Dermis blood vessel endothelial cell (primary cell): ENCODE results near the gene SRSF3. TPM values are rescaled to one million over a fixed set of nuclear protein-coding genes. Genes with fewer than 3 reads are reported as not detected.
A peak's percentile ranks its signal among the peaks of the same experiment; 100 is the strongest.
"Not testable (repeated sequence)": the region's sequence is repeated elsewhere in the genome, so short reads cannot be mapped to it uniquely, and the experiment has no call there.

ENCODE experiments used
- DNase-seq: peaks from one replicate; pipeline ENCODE4 v3.0.0; 2010
- total RNA-seq: library from RNA; depleted of rRNA; stranded (reverse); fragments of >200 nt; gene quantifications from 2 replicates; pipeline ENCODE4 v1.2.3, GENCODE V29; 2014

Gene SRSF3
- total RNA-seq, 1 donor from 2014 or later, result 224 TPM

DNA sequence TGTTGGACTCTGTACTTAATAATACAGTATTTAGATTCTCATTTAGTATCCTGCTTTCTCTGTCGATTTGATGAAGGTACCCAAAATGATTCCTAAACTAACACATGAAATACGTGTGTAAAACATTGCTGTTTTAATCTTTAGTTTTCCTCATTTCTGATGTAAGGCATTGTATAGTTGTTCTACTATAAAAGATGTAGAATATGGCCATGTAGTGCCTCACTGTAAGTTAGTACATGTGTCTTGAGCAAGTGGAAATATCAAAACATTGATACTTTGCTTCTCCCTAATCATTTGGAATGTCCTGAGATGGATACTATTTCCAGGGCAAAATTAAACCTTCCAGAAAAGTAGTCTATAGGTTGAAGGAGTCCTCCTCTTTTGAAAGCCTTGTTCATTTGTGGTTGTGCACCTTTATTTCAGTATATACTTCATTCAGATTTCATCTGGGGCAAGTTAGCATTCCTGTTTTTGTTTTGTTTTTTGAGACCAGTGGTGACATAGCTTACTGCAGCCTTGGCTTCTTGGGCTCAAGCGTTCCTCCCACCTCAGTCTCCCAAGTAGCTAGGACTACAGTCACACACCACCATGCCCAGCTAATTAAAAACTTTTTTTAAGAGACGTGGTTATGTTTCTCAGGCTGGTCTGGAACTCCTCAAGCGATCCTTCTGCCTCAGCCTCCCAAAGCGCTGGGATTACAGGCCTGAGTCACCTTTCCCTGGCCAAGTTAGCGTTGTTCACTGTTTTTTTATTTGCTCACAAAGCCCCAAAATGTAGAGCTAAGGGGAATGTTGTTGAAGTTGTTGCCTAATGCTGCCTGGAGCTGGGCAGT lies 11.6 kb downstream of the SRSF3 start:
- no peak for DNase-seq

DNA sequence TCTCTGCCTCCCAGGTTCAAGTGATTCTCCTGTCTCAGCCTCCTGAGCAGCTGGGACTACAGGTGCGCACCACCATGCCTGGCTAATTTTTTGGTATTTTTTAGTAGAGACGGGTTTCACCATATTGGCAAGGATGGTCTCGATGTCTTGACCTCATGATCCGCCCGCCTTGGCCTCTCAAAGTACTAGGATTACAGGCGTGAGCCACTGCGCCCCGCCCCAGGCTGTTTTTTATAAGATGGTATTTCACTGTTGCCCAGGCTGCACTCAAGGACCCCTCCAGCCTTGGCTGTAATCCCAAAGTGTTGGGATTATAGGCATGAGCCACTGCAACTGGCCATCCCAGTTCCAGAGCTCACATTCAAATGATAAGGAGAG lies 13.1 kb downstream of the SRSF3 start:
- DNase-seq, result not testable (repeated sequence)

DNA sequence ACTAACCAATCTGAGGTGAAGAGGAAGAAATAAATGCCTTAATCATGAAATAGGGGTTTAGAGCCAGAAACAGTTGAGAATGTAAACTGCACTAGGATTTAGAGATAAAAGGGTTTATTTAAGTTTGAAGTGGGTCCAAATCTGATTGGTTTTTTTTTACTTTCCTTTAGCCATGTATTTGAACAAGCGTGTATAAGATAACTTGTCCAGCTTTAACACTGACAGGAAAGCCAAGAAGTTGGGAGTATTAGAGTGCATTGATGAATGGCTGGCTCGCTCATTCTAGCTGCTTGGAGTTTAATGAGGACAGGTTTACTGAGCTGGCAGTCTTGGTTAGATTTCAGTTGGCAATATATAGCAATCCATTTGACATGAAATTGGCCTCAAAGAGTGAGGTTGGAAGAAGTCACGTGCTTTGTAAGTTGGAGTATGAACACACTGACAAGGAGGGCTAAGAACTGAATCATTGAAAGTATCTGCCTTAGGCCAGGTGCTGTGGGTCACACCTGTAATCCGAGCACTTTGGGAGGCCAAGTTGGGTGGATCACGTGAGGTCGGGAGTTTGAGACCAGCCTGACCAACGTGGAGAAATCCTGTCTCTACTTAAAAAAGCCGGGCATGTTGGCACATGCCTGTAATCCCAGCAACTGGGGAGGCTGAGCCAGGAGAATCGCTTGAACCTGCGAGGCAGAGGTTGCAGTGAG lies 13.7 kb downstream of the SRSF3 start:
- no peak for DNase-seq

DNA sequence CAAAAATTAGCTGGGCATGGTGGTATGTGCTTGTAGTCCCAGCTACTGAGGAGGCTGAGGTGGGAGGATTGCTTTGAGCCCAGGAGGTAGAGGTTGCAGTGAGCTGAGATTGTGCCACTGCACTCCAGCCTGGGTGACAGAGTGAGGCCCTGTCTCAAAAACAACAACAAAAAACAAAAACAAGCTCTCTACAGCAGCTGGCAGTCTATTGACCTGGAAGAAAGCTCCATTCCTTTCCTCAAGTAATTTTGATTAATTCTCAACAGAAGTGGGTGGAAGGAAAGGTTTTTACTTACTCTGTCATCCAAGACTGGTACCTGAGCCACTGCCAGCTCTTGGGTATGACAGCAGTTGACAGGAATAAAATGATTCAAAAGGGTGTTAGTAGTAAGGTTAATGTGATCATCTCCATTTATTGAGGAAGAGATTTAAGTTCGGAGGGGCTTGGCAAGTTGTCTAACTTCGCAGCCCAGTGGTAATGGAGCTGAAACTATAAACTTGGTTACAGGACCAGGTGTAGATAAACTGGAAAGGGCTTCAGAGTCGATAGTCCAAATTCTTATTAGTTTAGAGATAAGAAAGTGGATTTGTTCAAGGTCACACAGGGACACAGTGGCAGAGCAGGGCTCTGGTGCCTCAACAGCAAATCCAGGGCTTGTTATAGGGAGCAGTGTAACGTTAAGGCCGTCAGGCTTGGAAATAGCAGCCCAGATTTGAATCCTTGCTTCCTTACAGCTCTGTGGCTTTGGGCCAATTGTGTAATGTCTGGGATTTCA lies 14.8 kb downstream of the SRSF3 start:
- DNase-seq, result no peak

DNA sequence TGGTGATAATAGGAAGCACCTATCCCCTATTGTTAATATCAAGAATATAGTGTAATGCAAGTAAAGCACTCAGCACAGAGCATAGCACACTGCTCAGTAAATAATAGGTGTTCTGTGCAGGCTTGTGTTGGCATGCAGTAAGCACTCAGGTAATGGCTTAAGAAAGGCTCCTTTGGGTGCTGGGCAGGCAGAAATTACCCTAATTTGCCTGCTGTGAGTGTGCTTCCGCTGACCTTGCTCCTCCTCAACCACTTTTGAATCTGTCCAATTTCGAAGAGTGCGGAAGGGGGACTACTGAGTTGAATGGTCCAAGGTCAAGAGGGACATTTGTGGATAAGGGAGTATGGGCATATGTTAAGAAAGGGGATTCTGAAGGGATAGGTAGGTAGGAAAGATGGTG lies 15.4 kb downstream of the SRSF3 start:
- DNase-seq, result no peak

DNA sequence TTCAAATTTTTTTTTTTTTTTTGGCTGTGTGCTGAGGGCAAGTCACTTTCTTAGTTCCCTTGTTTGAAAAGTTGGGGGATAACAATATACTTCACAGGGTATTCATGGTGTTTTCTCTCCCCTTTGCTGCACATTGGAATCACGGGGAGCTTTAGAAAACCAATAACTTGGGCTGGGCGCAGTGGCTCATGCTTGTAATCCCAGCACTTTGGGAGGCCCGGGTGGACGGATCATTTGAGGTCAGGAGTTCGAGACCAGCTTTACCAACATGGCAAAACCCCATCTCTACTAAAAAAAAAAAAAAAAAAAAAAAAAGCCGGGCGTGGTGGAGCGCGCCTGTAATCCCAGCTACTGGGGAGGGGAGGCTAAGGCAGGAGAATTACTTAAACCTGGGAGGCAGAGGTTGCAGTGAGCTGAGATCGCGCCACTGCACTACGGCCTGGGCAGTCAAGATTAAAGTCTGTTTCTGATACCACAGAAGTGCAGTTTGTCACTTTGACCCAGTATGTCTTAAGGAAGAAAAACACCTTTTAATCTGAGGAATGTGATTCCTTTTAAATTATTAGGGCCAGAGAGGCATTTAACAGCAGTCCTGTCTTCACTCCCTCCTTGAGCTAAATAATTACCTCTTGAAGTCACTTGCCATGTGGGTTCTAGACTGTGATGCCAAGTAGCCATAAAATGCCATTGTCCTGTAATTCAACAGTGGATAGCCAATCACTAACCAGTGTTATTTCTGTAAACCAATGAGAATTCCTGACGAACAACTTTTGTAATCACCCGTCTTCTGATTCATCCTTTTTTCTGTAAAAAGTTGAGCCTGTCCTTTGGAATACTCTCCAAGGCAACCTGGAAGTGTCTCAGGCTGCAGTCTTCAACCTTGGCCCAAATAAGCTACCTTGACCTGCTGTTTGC lies 16.1 kb downstream of the SRSF3 start:
- no peak for DNase-seq

DNA sequence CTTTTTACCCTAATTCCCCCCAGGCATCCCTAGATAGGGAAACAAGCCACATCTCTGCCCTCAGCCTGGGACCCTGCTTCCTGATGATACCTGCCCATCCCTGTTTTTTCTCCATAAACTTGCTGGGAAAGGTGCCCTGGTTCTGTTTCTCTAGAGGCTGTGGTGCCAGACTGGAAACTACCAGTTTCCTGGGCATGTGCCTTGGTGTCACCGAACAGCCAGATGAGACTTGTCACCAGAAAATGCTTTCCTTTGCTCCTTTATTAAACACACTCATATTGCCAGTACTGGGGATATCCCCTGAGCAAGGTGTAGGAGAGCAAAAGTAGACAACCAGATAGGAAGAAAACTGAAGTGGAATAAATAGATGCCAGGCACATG lies 16.8 kb downstream of the SRSF3 start:
- DNase-seq, result no peak

DNA sequence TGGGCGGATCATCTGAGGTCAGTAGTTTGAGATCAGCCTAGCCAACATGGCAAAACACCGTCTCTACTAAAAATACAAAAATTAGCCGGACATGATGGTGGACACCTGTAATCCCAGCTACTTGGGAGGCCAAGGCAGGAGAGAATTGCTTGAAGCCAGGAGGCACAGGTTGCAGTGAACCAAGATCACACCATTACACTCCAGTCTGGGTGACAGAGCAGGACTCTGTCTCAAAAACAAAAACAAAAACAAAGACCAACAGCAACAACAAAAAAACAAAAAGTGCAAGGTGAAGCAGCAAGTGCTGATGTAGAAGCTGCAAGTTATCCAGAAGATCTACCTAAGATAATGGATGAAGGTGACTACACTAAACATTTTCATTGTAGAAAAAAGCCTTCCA lies 17.5 kb downstream of the SRSF3 start:
- not testable (repeated sequence) for DNase-seq

DNA sequence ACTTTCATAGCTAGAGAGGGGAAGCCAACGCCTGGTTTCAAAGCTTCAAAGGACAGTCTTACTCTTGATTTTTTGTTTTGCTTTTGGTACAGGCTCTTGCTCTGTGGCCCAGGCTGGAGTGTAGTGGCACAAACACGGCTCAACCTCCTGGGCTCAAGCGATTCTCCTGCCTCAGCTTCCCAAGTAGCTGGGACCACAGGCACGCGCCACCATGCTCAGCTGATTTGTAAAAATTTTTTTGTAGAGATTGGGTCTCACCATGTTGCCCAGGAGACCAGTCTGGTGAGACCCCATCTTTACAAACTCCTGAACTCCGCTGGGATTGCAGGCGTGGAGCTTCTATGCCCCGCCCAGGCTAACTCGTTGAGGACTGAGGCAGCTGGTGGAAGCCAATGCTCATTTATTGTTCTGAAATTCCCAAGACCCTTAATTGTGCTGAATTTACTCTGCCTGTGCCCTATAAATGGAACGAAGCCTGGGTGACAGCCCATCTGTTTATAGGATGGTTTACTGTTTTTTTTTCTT lies 18.0 kb downstream of the SRSF3 start:
- DNase-seq, result no peak

DNA sequence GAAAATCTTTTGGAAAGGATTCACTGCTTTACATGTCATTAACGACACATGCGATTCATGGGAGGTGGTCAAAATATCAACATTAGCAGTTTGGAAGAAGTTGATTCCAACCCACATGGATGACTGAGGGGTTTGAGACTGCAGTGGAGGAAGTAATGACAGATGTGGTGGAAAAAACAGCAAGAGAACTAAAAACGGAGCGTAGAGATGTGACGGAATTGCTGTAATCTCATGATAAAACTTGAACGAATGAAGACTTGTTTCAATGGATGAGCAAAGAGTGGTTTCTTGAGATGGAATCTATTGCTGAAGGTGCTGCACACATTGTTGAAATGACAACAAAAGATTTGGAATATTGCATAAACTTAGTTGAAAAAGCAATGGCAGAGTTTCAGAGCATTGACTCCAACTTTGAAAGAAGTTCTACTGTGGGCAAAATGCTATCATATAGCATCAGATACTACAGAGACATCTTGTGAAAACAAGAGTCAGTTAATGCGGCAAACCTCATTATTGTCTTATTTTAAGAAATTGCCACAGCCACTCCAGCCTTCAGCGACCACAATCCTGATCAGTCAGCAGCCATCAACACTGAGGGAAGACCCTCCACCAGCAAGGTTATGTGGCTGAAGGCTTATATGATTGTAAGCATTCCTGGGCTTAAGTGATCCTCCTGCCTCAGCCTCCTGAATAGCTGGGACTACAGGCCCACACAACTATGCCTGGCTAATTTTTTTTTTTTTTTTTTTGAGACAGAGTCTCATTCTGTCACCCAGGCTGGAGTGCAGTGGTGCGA lies 19.2 kb downstream of the SRSF3 start:
- DNase-seq, result no peak

DNA sequence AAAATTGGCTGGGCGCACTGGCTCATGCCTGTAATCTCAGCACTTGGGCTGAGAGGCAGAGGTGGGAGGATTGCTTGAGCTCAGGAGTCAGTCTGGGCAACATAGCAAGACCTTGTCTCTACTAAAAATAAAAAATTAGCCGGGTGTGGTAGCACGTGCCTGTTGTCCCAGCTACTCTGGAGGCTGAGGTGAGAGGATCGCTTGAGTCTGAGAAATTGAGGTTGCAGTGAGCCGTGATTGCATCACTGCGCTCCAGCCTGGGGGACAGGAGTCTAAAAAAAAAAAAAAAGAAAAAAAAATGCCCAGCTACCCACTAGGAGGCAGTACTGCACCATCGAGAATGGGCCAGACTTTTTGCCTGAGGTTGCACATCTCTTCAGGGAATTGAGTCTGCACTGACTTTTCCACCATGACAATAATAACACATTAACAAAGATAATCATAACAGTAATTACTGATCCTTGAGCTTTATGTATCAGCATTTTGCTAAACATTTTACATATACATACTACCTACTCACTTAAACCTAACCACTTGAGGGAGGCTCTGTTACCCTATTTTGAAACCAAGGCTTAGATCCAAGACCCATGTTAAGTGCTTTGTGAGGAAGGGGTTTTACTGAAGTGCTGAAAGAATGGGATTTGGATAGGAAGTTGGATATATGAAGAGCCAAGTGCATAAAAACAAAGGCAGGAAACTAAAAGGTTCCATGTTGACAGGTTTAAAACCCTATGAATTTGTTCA lies 21.0 kb downstream of the SRSF3 start:
- DNase-seq, result peak; percentile 80

DNA sequence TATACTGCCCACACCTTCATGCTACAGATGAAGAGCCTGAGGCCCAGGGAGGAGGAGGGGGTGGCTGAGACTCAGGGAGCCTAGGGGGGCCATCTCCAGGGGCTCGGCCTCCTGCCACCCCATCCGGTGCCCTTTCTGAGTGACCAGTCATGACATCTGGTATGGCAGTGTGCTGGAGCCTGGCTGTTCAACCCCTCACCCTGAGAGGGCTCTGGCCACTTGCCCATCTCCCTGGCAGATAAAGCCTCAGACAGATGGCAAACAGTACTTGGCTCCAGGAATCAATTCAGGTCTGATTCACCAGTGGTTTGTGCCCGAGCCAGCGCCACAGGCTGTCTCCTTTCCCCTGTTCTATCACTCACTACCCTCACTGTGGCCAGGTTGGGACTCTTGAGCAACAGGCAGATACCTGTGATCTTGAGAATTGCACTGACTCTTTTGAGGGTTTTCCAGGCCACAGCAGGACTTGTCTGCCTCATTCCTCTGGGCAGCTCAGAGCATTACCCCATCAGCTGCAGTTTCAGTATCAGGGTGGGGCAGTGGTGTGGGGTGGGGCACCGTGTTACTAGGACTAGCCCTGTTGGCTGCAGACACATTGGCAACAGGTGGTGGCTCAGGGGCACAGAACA lies 22.8 kb downstream of the SRSF3 start:
- DNase-seq, result peak; percentile 46

DNA sequence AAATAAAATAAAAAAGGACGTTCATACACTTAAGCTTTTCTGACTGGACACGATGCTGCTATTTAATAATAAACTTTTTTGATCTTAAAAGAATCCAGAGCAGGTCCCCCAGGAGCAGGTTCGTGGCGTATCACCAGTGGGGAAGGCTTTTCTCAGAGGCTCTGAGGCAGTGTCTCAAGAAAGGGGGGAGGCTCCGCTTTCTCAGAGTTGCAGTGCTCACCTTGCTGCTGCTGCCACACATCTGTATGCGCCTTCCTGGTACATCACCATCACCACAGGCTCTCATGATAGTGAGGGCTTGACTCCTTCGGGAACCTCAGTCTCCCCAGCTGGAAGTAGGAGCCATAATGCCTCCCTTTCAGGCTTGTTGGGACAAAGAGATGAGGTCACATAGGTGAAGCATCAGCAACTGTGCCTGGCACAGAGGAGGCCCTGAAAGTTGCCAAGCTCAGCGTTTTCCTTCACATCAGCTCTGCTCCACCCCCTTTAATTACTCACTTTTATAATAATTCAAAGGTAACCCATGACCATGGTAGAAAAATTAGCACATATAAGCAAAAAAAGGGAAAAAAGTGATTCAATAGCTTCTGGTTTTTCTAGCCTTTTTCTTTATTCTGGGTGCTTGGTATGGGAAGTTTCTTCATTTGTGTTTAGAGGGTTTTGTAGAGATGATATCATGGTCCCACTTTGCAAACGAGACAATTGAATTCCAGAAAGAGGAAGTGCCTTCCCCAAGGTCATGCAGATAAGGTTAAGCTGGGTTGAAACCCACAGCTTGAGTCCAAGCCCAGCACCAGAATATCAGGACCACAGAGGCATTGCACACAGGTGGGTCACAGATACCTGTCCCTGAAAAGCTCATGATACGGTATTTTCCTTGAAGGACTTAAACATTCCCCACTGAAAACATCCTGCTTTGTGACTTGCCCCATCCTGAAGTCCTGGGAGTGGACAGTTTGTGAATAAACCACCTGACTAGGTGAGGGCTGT lies 24.5 kb downstream of the SRSF3 start:
- DNase-seq, result no peak

DNA sequence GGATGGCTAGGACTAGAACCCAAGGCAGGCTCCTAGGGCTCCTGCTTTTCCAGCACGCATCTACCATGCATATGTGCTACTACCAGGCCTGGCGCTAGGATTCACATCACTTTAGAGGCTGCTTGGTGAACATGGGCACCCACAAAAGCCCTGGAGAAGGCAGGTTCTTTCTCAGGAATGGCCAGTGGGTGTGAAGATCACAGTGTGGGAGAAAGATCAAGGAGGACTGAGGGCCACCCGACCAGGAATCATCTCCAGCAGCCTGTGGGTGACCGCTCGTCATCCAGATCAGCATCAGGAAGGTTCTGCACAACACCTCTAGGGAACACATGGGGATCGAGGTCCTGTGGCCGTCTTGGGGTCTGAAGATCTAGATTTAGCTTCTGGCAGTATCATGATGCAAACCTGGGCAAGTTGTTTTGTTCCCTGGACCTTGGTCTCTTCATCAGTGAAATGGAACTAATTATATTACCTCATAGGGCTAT lies 27.3 kb downstream of the SRSF3 start:
- DNase-seq, result no peak

DNA sequence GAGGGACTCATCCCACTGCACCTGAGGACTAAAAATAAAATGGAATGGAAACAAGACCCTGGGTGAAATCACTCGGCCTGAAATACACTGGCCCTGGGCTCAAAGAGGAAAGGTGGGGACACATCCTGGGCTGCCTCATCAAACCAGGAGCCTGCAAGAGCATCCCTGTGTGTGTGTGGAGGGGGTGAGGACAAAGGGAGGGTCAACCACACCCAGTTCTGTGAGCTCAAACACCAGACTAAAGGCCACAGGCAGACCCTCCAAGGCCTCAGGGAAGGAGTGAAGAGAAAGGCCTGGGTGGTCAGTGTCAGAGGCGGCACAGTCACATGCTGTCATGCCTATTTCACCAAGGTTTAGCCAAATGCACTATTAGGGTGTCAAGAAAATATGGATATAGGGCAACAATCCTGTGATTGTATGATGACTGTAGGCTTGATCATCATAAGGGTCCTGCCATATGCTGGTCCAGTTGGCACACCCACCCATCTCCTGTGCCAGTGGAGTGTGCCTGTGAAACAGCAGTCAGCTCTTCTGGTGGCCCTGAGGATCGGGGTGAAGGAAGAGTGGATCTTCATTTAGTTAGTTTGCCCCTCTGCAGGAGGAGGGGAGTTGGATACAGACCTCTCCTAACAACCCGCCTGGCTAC lies 28.9 kb downstream of the SRSF3 start:
- DNase-seq, result no peak

DNA sequence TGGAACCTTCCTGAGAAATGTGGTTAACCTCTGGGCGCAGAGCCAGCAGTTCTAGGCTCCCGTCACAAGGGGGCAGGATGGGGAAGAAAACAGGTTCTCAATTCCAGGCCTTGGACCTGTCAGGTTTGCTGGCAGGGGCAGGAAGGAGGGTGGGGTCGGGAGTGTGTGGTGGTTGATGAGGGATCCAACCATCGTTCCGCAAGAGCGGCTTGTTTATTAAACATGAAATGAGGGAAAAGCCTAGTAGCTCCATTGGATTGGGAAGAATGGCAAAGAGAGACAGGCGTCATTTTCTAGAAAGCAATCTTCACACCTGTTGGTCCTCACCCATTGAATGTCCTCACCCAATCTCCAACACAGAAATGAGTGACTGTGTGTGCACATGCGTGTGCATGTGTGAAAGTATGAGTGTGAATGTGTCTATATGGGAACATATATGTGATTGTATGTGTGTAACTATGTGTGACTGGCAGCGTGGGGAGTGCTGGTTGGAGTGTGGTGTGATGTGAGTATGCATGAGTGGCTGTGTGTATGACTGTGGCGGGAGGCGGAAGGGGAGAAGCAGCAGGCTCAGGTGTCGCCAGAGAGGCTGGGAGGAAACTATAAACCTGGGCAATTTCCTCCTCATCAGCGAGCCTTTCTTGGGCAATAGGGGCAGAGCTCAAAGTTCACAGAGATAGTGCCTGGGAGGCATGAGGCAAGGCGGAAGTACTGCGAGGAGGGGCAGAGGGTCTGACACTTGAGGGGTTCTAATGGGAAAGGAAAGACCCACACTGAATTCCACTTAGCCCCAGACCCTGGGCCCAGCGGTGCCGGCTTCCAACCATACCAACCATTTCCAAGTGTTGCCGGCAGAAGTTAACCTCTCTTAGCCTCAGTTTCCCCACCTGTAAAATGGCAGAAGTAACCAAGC lies 29.6 kb downstream of the SRSF3 start:
- DNase-seq, result peak; percentile 88
